ENCODE results near the gene SLC6A17. TPM values are rescaled to one million over a fixed set of nuclear protein-coding genes. Genes with fewer than 3 reads are reported as not detected.

SLC6A17 gene
- total RNA-seq, 1 donor from 2014 or later: 1.6 TPM

DNA sequence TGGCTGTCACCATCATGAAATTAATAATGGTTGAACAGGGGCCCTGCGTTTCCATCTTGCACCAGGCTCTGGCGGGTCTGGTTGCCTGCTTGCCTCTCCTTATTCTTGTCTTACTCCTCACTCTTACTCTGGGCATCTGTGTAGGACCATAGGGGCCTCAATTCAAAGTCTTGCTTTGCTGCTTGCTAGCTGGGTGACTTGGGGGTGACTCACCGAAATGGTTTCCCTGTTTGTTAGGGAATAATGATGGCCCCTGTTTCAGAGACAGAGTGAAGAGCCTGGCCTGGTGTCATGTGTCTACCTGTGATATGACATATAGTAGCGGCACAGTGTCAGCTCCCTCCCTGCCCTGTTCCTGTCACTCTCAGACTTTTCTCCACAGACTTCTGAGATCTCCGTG lies 84.4 kb downstream of the SLC6A17 start:
- no peak for DNase-seq (ENCODE audit: low spot score)
- Mint-ChIP-seq H3K27me3 (ENCODE audit: low read depth) (peaks cover 3% of the 10 kb centered on the region), H3K4me1 (ENCODE audit: low read depth) (peaks cover 9% of the 10 kb centered on the region), H3K36me3 (ENCODE audit: low read depth) (peaks cover 3% of the 10 kb centered on the region), H3K27ac (ENCODE audit: unreplicated experiment) (no peak overlapping the region), H3K4me3 (ENCODE audit: unreplicated experiment) (no peak overlapping the region), H3K9me3 (ENCODE audit: low read depth) (no peaks in the 10 kb centered on the region)
- TF ChIP-seq, protein P1, sequence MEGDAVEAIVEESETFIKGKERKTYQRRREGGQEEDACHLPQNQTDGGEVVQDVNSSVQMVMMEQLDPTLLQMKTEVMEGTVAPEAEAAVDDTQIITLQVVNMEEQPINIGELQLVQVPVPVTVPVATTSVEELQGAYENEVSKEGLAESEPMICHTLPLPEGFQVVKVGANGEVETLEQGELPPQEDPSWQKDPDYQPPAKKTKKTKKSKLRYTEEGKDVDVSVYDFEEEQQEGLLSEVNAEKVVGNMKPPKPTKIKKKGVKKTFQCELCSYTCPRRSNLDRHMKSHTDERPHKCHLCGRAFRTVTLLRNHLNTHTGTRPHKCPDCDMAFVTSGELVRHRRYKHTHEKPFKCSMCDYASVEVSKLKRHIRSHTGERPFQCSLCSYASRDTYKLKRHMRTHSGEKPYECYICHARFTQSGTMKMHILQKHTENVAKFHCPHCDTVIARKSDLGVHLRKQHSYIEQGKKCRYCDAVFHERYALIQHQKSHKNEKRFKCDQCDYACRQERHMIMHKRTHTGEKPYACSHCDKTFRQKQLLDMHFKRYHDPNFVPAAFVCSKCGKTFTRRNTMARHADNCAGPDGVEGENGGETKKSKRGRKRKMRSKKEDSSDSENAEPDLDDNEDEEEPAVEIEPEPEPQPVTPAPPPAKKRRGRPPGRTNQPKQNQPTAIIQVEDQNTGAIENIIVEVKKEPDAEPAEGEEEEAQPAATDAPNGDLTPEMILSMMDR (IDR thresholded peaks at IDR 0.05): no peak

DNA sequence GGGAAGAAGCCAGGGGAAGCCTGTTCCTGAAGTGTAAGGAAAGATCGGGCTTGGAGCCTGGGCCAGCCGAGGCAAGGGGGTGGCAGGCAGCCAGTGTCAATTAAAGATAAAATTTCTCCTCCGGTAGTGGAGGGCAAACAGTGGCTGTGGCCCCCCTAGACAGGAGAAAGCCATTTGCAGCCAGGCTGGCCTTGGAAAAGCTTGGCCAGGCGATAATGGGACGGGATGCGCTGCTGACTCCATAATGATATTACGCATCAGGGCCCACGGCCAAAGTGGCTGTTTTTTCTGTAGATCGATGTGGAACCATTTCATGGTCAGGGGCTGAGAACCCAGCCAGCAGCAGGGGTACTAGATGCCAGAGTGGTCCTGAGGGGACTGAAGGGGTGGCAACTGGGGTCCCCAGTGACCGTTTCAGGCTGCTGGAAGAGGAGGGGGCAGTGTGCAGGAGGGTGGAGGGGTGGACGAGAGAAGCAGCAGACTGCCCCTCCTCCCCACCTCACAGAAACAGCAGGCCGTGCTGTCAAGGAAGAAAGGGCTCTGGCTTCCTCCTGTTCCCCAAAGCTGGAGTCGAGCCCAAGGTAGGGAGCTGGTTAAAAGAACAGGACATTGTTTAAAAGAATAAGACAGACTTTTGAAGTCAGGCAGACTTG lies 85.0 kb downstream of the SLC6A17 start:
- TF ChIP-seq, protein P1 (IDR thresholded peaks at IDR 0.05): no peak
- Mint-ChIP-seq H3K4me1 (ENCODE audit: low read depth) (peaks cover 10% of the 10 kb centered on the region), H3K27me3 (ENCODE audit: low read depth) (peaks cover 3% of the 10 kb centered on the region), H3K27ac (ENCODE audit: unreplicated experiment) (no peak overlapping the region), H3K9me3 (ENCODE audit: low read depth) (no peaks in the 10 kb centered on the region), H3K36me3 (ENCODE audit: low read depth) (peaks cover 3% of the 10 kb centered on the region), H3K4me3 (ENCODE audit: unreplicated experiment) (no peak overlapping the region)
- DNase-seq (ENCODE audit: low spot score): no peak

DNA sequence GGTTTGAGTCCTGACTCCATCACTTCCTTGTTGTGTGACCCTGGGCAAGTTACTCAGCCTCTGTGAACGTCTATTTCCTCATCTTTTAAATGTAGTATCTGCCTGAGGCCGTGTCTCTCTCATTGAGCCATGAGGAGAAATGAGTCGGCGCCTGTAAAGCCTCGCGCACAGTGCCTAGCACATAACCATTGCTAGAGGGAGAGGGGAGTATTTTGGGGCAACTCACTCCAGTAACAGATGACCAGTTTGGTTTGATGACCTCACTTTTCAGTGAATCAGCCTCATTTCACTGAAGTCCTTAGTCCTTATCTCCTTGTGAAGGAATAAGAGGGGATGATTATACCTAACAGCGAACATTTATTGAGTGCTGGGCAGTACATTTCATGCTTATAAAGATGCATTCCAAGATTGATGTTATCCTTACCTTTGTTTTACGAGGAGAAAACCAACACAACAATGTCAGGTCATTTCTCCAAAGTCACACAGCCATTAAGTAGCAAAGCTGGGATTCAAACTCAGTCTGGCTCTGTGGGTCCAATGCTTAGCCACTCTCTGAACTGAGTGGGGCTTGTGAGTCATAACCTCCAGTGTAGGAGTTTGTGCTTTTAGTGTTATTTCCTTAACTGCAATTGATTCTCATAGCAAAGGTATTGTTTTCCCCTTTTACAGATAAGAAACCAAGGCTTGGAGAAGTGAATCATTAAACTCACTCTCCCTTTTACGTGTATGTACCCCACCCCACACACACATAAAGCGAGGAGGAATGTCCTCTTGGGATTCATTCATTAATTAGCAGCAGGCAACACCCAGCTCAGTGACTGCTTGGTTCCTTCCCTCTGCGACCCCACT lies 85.8 kb downstream of the SLC6A17 start:
- TF ChIP-seq, protein P1 (IDR thresholded peaks at IDR 0.05): no peak
- Mint-ChIP-seq H3K4me3 (ENCODE audit: unreplicated experiment) (no peak overlapping the region), H3K27ac (ENCODE audit: unreplicated experiment) (no peak overlapping the region), H3K36me3 (ENCODE audit: low read depth) (peaks cover 3% of the 10 kb centered on the region), H3K4me1 (ENCODE audit: low read depth) (peaks cover 8% of the 10 kb centered on the region), H3K27me3 (ENCODE audit: low read depth) (peaks cover 3% of the 10 kb centered on the region), H3K9me3 (ENCODE audit: low read depth) (no peaks in the 10 kb centered on the region)
- no peak for DNase-seq (ENCODE audit: low spot score)

DNA sequence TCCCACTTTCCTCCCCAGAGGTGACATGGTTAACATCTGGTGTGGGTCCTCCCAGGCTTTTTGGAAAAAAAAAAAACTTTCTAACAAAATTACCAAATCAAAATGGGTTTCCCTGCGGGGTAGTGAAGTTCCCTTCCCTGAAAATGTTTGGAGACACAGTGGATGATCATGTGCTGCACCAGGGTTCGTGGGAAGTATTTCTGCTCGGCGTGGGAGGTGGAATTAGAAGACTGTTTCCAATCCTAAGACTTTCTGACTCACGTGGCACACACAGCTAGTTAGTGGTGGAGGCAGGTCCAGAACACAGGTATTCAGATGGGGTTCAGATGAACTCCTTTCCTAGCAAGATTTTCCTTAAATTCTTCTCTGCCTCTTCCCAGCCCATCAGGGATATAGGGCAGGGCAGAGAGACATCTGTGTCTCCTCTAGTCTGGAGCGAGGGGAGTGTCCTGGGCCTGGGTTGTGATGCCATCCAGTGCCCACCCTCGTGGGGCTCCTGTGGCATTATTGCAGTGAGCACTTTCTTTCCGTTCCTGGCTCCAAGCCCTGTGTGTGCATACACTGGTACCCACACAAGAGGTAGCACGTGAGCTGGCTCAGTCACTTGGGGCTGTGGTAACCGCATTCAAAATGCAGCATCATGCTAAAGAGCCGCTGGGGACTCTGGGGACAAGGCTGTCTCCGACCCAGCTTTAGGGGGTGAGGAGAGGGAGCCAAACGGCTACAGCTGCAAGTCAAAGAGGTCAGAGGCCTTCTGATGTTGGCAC lies 87.3 kb downstream of the SLC6A17 start:
- TF ChIP-seq, protein P1 (IDR thresholded peaks at IDR 0.05): no peak
- Mint-ChIP-seq H3K4me1 (ENCODE audit: low read depth) (peaks cover 8% of the 10 kb centered on the region), H3K27ac (ENCODE audit: unreplicated experiment) (no peak overlapping the region), H3K27me3 (ENCODE audit: low read depth) (peaks cover 7% of the 10 kb centered on the region), H3K4me3 (ENCODE audit: unreplicated experiment) (no peak overlapping the region), H3K36me3 (ENCODE audit: low read depth) (peaks cover 3% of the 10 kb centered on the region), H3K9me3 (ENCODE audit: low read depth) (no peaks in the 10 kb centered on the region)
- no peak for DNase-seq (ENCODE audit: low spot score)

All from chondrocyte (in vitro differentiated cells).